Mucosa of stomach (tissue), 1 donor: Measurements from ENCODE around the gene NFIC.
A peak's percentile ranks its signal among the peaks of the same experiment; 100 is the strongest.
"Not testable (repeated sequence)": the region's sequence is repeated elsewhere in the genome, so short reads cannot be mapped to it uniquely, and the experiment has no call there.

ENCODE experiments used
- H3K27me3 ChIP-seq: one replicate; pipeline ENCODE4 v1.7.0; 2013; ENCODE audit warnings: mild to moderate bottlenecking, low read length; ENCODE audit not compliant: control insufficient read depth, insufficient read depth
- H3K36me3 ChIP-seq: one replicate; pipeline ENCODE4 v1.7.0; 2013; ENCODE audit warnings: low read length; ENCODE audit not compliant: control insufficient read depth, insufficient read depth
- H3K4me1 ChIP-seq: one replicate; pipeline ENCODE4 v1.7.0; 2013; ENCODE audit warnings: mild to moderate bottlenecking, low read length; ENCODE audit not compliant: control insufficient read depth, insufficient read depth
- H3K4me3 ChIP-seq: one replicate; pipeline ENCODE4 v1.7.0; 2013; ENCODE audit warnings: low read length
- H3K9ac ChIP-seq: one replicate; pipeline ENCODE4 v1.7.0; 2013; ENCODE audit warnings: mild to moderate bottlenecking, low read length, moderate library complexity
- H3K9me3 ChIP-seq: one replicate; pipeline ENCODE4 v1.7.0; 2013; ENCODE audit warnings: mild to moderate bottlenecking, low read length, moderate library complexity; ENCODE audit not compliant: control insufficient read depth
- donor health status: Pancreatic carcinoma.

NFIC gene

GRCh38 chr19:3387645-3388589 lies 21.5 kb downstream of the NFIC start:
- no peak overlapping the region for H3K4me3 ChIP-seq
- H3K9ac ChIP-seq, result peak overlapping the region; percentile 61
- H3K9me3 ChIP-seq, result no peaks in the 10 kb centered on the region
- peaks cover 60% of the 10 kb centered on the region for H3K4me1 ChIP-seq
- H3K27me3 ChIP-seq, result no peaks in the 10 kb centered on the region
- H3K36me3 ChIP-seq, result no peaks in the 10 kb centered on the region

- Histone ChIP-seq H3K9me3 (no peaks in the 10 kb centered on the region), H3K27me3 (no peaks in the 10 kb centered on the region), H3K4me1 (peaks cover 50% of the 10 kb centered on the region), H3K36me3 (no peaks in the 10 kb centered on the region), H3K9ac (no peak overlapping the region), H3K4me3 (no peak overlapping the region)
Measured at GRCh38 chr19:3389446-3389778, 23.0 kb downstream of the NFIC start.

GRCh38 chr19:3389876-3390371 lies 23.5 kb downstream of the NFIC start:
- no peak overlapping the region for H3K9ac ChIP-seq
- no peaks in the 10 kb centered on the region for H3K27me3 ChIP-seq
- H3K4me3 ChIP-seq, result no peak overlapping the region
- peaks cover 45% of the 10 kb centered on the region for H3K4me1 ChIP-seq
- H3K36me3 ChIP-seq, result no peaks in the 10 kb centered on the region
- H3K9me3 ChIP-seq, result no peaks in the 10 kb centered on the region

- H3K36me3 ChIP-seq, H3K4me3 ChIP-seq, H3K9ac ChIP-seq, H3K9me3 ChIP-seq, H3K27me3 ChIP-seq: not testable (repeated sequence)
- peaks cover 38% of the 10 kb centered on the region for H3K4me1 ChIP-seq
Measured at GRCh38 chr19:3391911-3392310, 25.5 kb downstream of the NFIC start.

- peaks cover 38% of the 10 kb centered on the region for H3K4me1 ChIP-seq
- H3K36me3 ChIP-seq, result no peaks in the 10 kb centered on the region
- H3K9me3 ChIP-seq, result no peaks in the 10 kb centered on the region
- H3K4me3 ChIP-seq, result no peak overlapping the region
- no peak overlapping the region for H3K9ac ChIP-seq
- H3K27me3 ChIP-seq, result no peaks in the 10 kb centered on the region
Measured at GRCh38 chr19:3392480-3392879, 26.1 kb downstream of the NFIC start.

- H3K27me3 ChIP-seq, result no peaks in the 10 kb centered on the region
- peaks cover 3% of the 10 kb centered on the region for H3K36me3 ChIP-seq
- peak overlapping the region; percentile 60 for H3K9ac ChIP-seq
- H3K4me3 ChIP-seq, result no peak overlapping the region
- no peaks in the 10 kb centered on the region for H3K9me3 ChIP-seq
- H3K4me1 ChIP-seq, result peaks cover 33% of the 10 kb centered on the region
Measured at GRCh38 chr19:3396881-3397265, 30.5 kb downstream of the NFIC start.

- Histone ChIP-seq H3K9ac (peak overlapping the region; percentile 60), H3K9me3 (no peaks in the 10 kb centered on the region), H3K36me3 (peaks cover 6% of the 10 kb centered on the region), H3K27me3 (no peaks in the 10 kb centered on the region), H3K4me1 (peaks cover 33% of the 10 kb centered on the region), H3K4me3 (no peak overlapping the region)
Measured at GRCh38 chr19:3397266-3398022, 31.1 kb downstream of the NFIC start.

GRCh38 chr19:3398114-3398899 lies 31.9 kb downstream of the NFIC start:
- H3K4me1 ChIP-seq, result peaks cover 37% of the 10 kb centered on the region
- H3K4me3 ChIP-seq, result peak overlapping the region; percentile 45

GRCh38 chr19:3398900-3399278 lies 32.5 kb downstream of the NFIC start:
- H3K36me3 ChIP-seq, result peaks cover 7% of the 10 kb centered on the region
- peak overlapping the region; percentile 60 for H3K9ac ChIP-seq
- peaks cover 42% of the 10 kb centered on the region for H3K4me1 ChIP-seq
- H3K27me3 ChIP-seq, result no peaks in the 10 kb centered on the region
- no peaks in the 10 kb centered on the region for H3K9me3 ChIP-seq
- H3K4me3 ChIP-seq, result no peak overlapping the region

More at GRCh38 chr19:3398114-3398899, 31.9 kb downstream of the NFIC start:
- Histone ChIP-seq H3K27me3 (no peaks in the 10 kb centered on the region), H3K36me3 (peaks cover 7% of the 10 kb centered on the region), H3K9me3 (no peaks in the 10 kb centered on the region), H3K9ac (peak overlapping the region; percentile 60)

GRCh38 chr19:3399311-3399710 lies 32.9 kb downstream of the NFIC start:
- peaks cover 46% of the 10 kb centered on the region for H3K4me1 ChIP-seq
- not testable (repeated sequence) for H3K4me3 ChIP-seq, H3K27me3 ChIP-seq, H3K36me3 ChIP-seq, H3K9me3 ChIP-seq, H3K9ac ChIP-seq

GRCh38 chr19:3401004-3401768 lies 34.8 kb downstream of the NFIC start:
- Histone ChIP-seq H3K4me1 (peaks cover 56% of the 10 kb centered on the region), H3K9ac (no peak overlapping the region), H3K27me3 (no peaks in the 10 kb centered on the region), H3K9me3 (no peaks in the 10 kb centered on the region), H3K4me3 (no peak overlapping the region), H3K36me3 (peaks cover 7% of the 10 kb centered on the region)
